ENCODE measurements around the gene RHOA. TPM values are rescaled to one million over a fixed set of nuclear protein-coding genes. Genes with fewer than 3 reads are reported as not detected.
"Not testable (repeated sequence)": the region's sequence is repeated elsewhere in the genome, so short reads cannot be mapped to it uniquely, and the experiment has no call there.

The RHOA gene
- total RNA-seq, 1 donor from 2014 or later, result 563 TPM

- DNase-seq (ENCODE audit: low spot score), result no peak
Measured at GRCh38 chr3:49370585-49371290, 41.0 kb downstream of the RHOA start.

- DNase-seq (ENCODE audit: low spot score), result no peak
Measured at GRCh38 chr3:49362561-49362960, 49.2 kb downstream of the RHOA start.

- no peak for DNase-seq (ENCODE audit: low spot score)
Measured at GRCh38 chr3:49359623-49360022, 52.2 kb downstream of the RHOA start.

- DNase-seq (ENCODE audit: low spot score), result no peak
Measured at GRCh38 chr3:49358884-49359225, 52.9 kb downstream of the RHOA start.

- peak; percentile 98 for DNase-seq (ENCODE audit: low spot score)
Measured at GRCh38 chr3:49358217-49358883, 53.4 kb downstream of the RHOA start, which contains the start of gene GPX1. GPX1 (minus strand) TSS chr3:49358353; CDS start chr3:49358278, 75 bp downstream.

- peak; percentile 91 for DNase-seq (ENCODE audit: low spot score)
Measured at GRCh38 chr3:49357443-49358216, 54.1 kb downstream of the RHOA start.

GRCh38 chr3:49357095-49357442, 54.7 kb downstream of the RHOA start:
- DNase-seq (ENCODE audit: low spot score), result not testable (repeated sequence)

GRCh38 chr3:49352890-49353421, 58.8 kb downstream of the RHOA start:
- DNase-seq (ENCODE audit: low spot score), result no peak

GRCh38 chr3:49352281-49352680, 59.5 kb downstream of the RHOA start:
- DNase-seq (ENCODE audit: low spot score), result no peak

GRCh38 chr3:49351521-49352011, 60.2 kb downstream of the RHOA start:
- no peak for DNase-seq (ENCODE audit: low spot score)

GRCh38 chr3:49349348-49350114, 62.2 kb downstream of the RHOA start:
- no peak for DNase-seq (ENCODE audit: low spot score)

GRCh38 chr3:49348361-49348760, 63.4 kb downstream of the RHOA start:
- DNase-seq (ENCODE audit: low spot score), result not testable (repeated sequence)

GRCh38 chr3:49346797-49347251, 65.0 kb downstream of the RHOA start:
- no peak for DNase-seq (ENCODE audit: low spot score)

- no peak for DNase-seq (ENCODE audit: low spot score)
Measured at GRCh38 chr3:49343163-49343562, 68.6 kb downstream of the RHOA start.

GRCh38 chr3:49341996-49342395, 69.8 kb downstream of the RHOA start:
- no peak for DNase-seq (ENCODE audit: low spot score)

- peak; percentile 97 for DNase-seq (ENCODE audit: low spot score)
Measured at GRCh38 chr3:49339941-49340800, 71.6 kb downstream of the RHOA start, which contains the start of gene USP4. USP4 (minus strand) TSS chr3:49340053; CDS start chr3:49340024, 29 bp downstream.

GRCh38 chr3:49339581-49339940, 72.2 kb downstream of the RHOA start:
- DNase-seq (ENCODE audit: low spot score), result no peak

GRCh38 chr3:49333916-49334633, 77.7 kb downstream of the RHOA start:
- no peak for DNase-seq (ENCODE audit: low spot score)

GRCh38 chr3:49333091-49333490, 78.7 kb downstream of the RHOA start:
- no peak for DNase-seq (ENCODE audit: low spot score)
